SHP77 treated with DMSO at 0.1 percent for 48 hours (cell line): ENCODE measurements around the gene BCKDK.
"Not testable (repeated sequence)": the region's sequence is repeated elsewhere in the genome, so short reads cannot be mapped to it uniquely, and the experiment has no call there.

Source experiments
- DNase-seq: peaks from one replicate; lab custom pipeline; 2025; lab: John Stamatoyannopoulos, UW

The BCKDK gene

DNA sequence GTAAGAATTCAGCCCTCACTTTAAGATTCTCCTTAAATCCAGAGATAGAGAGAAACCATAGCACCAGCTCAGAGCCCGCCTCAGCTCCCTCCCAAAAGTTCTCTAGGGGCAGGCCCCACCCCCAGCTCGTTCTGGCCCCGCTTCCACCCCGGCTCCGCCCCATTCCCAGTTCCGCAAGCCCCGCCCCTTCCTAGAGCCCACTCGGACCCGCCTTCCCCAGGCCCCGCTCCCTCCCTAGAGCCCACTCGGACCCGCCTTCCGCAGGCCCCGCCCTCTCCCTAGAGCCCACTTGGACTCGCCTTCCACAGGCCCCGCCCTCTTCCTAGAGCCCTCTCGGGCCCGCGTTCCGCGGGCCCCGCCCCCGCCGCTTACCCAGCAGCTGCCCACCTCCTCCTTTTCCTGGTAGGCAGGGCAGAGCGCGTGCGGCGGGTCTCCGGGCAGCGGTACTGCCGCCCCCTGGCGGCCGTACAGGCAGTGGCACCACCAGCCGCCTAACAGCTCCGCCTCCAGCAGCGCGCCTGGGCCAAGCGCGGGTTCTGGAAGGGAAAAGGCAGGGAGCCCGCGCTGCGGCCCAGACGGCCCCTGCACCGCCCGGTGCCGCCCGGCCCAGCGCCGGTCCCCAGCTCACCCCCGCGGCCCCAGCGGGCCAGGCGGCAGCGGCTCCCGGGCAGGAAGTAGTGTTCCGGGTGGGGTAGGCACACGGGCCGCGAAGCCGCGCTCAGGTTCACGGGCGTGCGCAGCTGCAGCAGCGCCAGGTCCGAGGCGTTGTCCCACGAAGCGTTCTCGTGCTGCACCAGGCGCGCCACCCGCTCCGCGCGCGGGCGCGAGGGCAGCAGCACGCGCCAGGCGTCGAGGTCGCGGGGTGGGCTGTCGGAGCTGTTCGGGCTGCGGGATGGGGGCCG is 34.2 kb downstream of the BCKDK start:
- peak; percentile 98 for DNase-seq

DNA sequence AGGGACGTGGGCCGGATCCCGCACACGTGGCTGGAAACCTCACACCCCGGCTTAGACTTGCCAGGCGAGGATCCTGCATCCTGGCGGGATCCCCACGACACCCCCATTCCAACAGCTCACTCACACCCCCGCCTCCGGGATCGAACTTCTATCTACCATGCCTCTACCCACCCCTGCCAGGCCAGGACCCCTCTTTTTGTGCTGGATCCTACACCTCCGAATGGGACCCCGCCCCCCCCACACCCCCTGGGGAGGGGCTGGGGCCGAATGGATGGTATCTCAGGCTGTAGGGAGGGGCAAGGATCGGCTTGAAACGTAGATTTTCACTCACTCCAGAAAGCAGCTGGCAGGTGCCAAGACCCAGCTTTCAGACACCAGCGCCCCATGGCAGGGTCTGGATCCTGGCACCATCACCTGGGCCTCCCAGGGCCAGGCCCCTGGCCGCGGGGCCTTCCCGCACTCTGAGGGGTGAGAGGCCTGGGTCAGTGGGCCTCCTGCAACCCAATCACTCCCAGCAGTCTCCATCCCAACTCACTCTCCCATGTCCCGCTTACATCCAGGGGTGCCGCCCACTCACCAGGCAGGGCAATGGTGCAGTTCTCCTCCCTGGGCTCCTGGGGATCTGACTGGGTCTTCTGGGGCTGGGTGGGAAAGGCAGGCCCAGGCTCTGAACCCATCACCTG is 35.0 kb downstream of the BCKDK start:
- DNase-seq: no peak

DNA sequence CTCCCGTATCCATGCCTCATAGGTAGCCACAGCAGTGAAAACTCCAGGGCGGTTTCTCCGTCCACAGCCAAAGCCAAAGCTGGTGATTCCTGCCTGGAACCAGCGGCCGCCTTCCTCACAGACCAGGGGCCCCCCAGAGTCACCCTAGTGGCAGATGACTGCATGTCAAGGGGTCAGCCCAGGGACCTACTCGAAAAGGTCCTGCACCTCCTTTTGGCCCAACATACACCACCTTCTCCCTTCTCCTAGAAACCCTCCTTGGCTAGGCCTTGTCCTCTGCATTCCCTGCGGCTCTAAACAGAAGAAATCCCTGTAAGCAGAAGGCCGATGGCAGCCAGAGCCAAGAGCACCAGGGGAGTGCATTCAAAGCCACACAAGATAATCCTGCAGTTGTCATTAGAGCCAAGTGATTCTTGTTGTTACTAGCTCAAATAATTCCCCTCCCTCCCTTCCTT is 35.5 kb downstream of the BCKDK start:
- DNase-seq: no peak

DNA sequence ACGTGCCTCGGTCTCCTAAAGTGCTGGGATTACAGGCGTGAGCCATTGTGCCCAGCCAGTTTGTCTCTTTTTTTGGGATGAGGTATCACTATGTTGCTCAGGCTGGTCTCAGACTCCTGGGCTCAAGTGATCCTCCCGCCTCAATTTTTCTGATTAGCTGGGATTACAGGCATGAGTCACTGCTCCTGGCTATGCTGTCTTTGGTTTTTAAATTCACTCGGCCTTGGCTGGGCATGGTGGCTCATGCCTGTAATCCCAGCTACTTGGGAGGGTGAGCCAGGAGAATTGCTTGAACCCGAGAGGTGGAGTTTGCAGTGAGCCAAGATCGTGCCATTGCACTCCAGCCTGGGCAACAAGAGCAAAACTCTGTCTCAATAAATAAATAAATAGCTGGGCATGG is 36.2 kb downstream of the BCKDK start:
- not testable (repeated sequence) for DNase-seq

DNA sequence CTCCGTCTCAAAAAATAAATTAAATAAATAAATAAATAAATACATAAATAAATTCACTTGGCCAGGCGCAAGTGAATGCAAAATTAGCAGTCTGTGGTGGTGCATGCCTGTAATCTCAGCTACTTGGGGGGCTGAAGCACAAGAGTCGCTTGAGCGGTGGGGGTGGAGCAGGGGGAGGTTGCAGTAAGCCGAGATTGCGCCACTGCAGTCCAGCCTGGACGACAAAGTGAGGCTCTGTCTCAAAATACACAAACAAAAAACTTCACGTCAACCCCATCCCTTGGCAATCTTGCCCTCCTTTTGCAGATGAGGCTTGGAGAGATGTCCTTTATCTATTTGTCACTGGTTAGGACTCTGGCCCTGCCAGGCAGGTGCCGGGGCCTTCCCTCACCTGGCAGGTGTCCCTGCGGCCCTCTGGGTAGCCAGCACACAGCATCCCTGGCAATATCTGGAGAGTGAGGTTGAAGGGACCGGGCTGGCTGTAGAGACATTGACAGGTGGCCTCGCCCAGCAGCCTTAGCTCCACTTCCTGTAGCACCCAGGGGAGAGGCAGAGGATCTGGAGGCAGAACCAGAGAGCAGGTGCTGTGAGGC is 37.3 kb downstream of the BCKDK start:
- no peak for DNase-seq

DNA sequence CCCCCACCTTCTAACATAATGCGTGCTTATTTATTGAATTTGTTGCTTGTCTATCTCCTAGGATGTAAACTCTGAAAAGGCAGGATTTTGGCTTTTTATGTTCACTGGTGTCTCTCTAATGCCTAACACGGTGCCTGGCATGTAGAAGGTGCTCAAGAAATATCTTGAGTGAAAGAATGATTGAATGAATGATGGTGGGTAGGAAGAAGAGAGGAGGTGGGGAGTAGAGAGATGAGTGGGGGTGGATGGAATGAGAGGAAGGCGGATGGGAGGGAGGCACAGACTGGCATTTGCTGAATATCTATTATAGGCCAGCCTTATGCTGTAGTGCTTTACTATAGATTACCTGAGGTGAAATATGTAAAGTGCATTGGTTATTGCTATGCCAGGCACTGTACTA is 39.4 kb downstream of the BCKDK start:
- DNase-seq: no peak

DNA sequence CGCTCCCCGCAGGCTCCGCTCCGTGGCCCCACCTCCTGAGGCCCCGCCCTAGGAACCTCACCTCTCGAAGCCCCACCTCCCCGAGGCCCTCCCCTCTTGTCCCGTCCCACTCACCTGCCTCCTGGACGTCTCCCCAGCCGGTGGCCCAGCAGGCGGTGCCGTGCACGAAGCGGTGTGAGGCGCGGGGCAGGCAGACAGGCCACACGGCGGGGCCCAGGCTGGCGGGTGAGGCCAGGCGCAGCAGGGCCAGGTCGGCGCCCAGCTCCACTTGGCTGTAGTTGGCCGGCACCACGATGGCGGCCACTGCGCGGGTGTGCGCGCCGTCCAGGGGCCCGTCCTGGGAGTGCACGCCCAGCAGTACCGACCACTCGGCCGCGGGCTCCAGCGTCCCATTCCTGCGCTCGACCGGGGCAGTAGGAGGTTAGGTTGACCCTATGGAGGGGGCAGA is 40.1 kb downstream of the BCKDK start:
- DNase-seq: no peak

DNA sequence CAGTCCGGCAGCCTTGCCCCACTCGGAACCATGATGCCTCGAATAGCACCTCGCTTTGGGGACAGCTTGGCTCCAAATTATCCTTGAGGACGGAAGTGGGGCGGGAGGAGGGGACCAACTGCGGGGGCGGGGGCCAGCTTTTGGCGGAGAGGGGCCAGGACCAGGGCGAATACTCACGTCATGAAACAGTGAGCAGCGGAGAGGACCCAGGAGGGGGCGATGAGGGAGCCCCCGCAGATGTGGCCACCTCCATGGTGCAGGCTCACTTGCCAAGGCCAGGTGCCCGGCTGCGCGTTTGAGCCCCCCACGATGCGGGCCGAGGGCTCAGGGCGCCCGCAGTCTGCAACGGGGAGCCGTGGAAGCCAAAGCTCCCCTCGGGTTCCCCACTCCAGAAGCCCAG is 40.7 kb downstream of the BCKDK start:
- DNase-seq: no peak

DNA sequence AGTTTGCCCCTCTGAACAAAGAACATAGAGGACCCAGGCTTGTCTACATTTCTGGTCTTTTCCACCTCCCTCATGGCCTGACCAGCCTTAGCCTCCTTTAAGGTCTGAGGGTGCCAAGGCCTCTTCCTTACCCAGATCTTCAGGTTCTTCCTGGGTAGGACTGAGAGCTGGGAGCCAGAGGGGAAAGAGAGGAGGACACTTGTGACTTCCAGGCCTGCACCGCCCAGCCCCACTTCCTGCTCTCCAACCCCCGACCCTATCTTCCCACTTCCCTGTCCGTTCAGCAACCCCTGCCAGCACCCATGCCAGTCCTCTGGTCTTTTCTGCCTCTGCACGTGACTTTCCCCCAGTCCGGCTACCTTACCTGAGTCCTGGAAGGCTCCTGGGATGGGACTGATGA is 41.1 kb downstream of the BCKDK start:
- no peak for DNase-seq

DNA sequence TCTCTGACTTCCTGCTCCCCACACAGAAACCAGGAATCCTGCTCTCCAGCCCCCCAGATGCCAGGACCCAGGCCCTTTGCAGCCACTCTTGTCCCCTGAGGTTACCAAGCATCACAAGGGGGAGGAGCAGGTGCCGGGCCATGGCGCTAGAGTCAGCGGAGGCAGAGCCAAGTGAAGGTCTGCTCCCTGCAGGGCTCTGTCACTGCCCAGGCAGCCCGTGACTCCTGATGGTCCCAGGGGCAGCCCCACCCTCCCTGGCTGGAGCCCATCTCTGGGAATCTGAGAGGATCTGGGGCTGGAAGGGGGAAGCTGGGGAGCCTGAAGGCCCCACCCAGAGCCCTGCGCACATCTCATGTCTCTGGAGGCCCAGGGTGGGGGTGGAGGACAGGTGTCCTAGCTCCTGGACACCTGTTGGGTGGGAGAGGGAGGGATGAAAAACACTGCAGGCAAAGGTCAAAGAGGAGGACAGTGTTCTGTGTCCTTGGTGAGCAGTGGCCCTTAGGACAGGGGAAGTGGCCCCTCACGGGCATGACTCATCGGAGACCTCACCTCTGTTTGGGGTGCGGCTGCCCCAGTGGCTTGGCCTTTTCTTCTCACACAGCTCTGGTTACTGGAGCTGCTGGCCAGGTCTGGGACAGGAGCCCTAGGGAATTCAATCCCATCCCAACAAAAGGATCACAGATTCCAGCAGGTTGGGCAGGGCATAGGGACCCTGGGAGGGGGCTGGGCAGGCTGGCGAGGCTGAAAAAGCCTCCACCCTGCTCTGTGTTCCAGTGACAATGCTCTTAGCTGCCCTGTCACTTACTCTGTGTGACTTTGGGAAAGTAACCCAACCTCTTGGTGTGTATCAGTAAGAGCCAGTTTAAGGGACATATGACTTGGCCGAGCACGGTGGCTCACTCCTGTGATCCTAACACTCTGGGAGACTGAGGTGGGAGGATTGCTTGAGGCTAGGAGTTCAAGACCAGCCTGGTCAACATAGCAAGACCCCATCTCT is 42.0 kb downstream of the BCKDK start, which contains the start of gene PRSS36:
TSS of gene PRSS36 (minus strand) at position 173 of the 997 bp plus-strand sequence. CDS start at position 142, 31 bp downstream.
- no peak for DNase-seq

DNA sequence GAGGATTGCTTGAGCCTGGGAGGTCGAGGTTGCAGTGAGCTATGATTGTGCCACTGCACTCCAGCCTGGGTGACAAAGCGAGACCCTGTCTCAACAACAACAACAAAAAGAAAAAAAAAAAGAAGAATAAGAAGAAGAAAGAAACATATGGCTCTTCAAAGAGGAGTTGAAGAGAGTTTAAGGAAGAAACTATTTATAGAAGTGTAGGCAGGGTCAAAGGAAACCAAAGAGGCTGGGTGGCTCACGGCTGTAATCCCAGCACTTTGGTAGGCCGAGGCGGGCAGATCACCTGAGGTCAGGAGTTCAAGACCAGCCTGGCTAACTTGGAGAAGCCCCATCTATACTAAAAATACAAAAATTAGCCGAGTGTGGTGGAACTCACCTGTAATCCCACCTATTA is 42.8 kb downstream of the BCKDK start:
- DNase-seq: not testable (repeated sequence)

DNA sequence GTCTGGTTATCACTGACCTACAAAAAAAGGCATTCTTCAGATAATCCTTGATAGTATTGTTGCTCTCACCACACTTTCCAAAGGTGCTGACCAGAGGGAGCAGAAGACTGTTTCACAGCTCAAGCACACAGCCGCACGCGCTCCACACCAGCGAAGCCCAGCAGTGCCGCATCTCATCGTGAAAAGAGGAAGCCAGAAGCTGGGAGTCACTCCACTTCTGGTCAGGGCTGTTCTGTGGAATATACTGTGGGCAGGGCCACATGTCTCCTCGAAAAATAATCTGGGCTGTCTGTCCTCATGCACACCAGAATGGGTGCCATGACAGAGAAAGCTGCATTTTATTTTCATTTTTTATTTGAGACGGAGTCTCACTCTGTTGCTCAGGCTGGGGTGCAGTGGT is 49.0 kb downstream of the BCKDK start:
- no peak for DNase-seq
